Adrenal gland (tissue), 5 donors: Measurements from ENCODE around the gene HSF2BP.

Experiments
- POLR2A ChIP-seq, 2 donors: fragments of 450-650 bp; IDR thresholded peaks; one replicate each; pipeline ENCODE4 v1.6.1; 2017; ENCODE audit warnings: antibody characterized with exemption in 2 of 2, mild to moderate bottlenecking in 2 of 2, moderate library complexity in 1 of 2
- TF ChIP-seq, protein P1 (sequence below), 6 experiments: fragments of 450-650 bp in 4 of 6; fragments of 200-600 bp in 2 of 6; sonication (generic) in 1 of 6; IDR thresholded peaks; 1 replicate in 5 of 6; 2 replicates in 1 of 6; pipeline versions ENCODE4 v1.5.1 to v1.8.0; 2016 to 2021; ENCODE audit warnings: antibody characterized with exemption in 6 of 6, mild to moderate bottlenecking in 2 of 6, moderate library complexity in 1 of 6
- donor health status: DM: no; HTN: no; CAD: no.

GRCh38 chr21:43627527-43627926 is 31.8 kb downstream of the HSF2BP start:
- no peak for TF ChIP-seq POLR2A (IDR thresholded peaks at IDR 0.05)
- TF ChIP-seq, protein P1, sequence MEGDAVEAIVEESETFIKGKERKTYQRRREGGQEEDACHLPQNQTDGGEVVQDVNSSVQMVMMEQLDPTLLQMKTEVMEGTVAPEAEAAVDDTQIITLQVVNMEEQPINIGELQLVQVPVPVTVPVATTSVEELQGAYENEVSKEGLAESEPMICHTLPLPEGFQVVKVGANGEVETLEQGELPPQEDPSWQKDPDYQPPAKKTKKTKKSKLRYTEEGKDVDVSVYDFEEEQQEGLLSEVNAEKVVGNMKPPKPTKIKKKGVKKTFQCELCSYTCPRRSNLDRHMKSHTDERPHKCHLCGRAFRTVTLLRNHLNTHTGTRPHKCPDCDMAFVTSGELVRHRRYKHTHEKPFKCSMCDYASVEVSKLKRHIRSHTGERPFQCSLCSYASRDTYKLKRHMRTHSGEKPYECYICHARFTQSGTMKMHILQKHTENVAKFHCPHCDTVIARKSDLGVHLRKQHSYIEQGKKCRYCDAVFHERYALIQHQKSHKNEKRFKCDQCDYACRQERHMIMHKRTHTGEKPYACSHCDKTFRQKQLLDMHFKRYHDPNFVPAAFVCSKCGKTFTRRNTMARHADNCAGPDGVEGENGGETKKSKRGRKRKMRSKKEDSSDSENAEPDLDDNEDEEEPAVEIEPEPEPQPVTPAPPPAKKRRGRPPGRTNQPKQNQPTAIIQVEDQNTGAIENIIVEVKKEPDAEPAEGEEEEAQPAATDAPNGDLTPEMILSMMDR (IDR thresholded peaks at IDR 0.05): no peak
